Psoas muscle (tissue), 8 donors: ENCODE data around the gene ZNF248. TPM values are rescaled to one million over a fixed set of nuclear protein-coding genes. Genes with fewer than 3 reads are reported as not detected.
"Not testable (repeated sequence)": the region's sequence is repeated elsewhere in the genome, so short reads cannot be mapped to it uniquely, and the experiment has no call there.

Source experiments
- ATAC-seq, 4 donors: fragments of 200-7000 bp; cut with Tn5 transposase; one replicate each; pipeline ENCODE4 v1.9.1; 2020; ENCODE audit warnings: moderate library complexity in 3 of 4, mild to moderate bottlenecking in 2 of 4
- DNase-seq, 2 donors: peaks; one replicate each; pipeline ENCODE4 v3.0.0-alpha.2; 2020
- H3K27ac ChIP-seq: fragments of 200-600 bp; one replicate; pipeline ENCODE4 v1.8.0; 2022
- H3K27me3 ChIP-seq, 3 donors: fragments of 200-600 bp in 1 of 3; one replicate each; pipeline versions ENCODE4 v1.6.1 to v1.8.0; 2013 to 2022; ENCODE audit warnings: low read length in 2 of 3, mild to moderate bottlenecking in 2 of 3, moderate library complexity in 1 of 3; ENCODE audit not compliant: insufficient read depth in 3 of 3
- H3K36me3 ChIP-seq, 2 donors: fragments of 200-600 bp in 1 of 2; one replicate each; pipeline versions ENCODE4 v1.6.1 to v1.8.0; 2013 to 2022; ENCODE audit warnings: low read depth in 1 of 2, mild to moderate bottlenecking in 1 of 2, moderate library complexity in 1 of 2; ENCODE audit not compliant: insufficient read depth in 1 of 2
- H3K4me1 ChIP-seq: fragments of 200-600 bp; one replicate; pipeline ENCODE4 v1.8.0; 2022
- H3K4me3 ChIP-seq: fragments of 200-600 bp; one replicate; pipeline ENCODE4 v1.8.0; 2022; ENCODE audit warnings: mild to moderate bottlenecking
- H3K9me3 ChIP-seq: fragments of 200-600 bp; one replicate; pipeline ENCODE4 v1.8.0; 2022
- WGBS, 3 donors: extraction: QIAGEN DNeasy Blood & Tissue Kit; methylation state at CpG; one replicate each; pipeline versions ENCODE4 v1.1.6 to v1.1.7; 2013; 5-methylcytosine and 5-hydroxymethylcytosine counted together
- intact Hi-C, 2 donors: fragments of 100-400 bp; cut with DNase I; formaldehyde crosslinking; loops; one replicate each; pipeline versions ENCODE4 v1.11.0 to v1.14.2; 2022
- polyA plus RNA-seq, 3 donors: library from polyadenylated mRNA; stranded (reverse); fragments of 200-250 nt; gene quantifications; one replicate each; pipeline ENCODE4 v1.2.3, GENCODE V29; 2013
- total RNA-seq, 4 donors: library from RNA; stranded (reverse); fragmentation: NEBNext Ultra II Directional in 2 of 4; extraction: Animal tissue kit (Norgen Biotek cat#: 25700) in 2 of 4; gene quantifications; one replicate each; pipeline versions ENCODE4 v1.2.1 to v1.2.4, GENCODE V29; 2021 to 2023
- TF ChIP-seq, protein P1 (sequence below): fragments of 200-600 bp; IDR thresholded peaks from one replicate; pipeline ENCODE4 v1.8.0; 2022; ENCODE audit warnings: antibody characterized with exemption
- donor health status: healthy with polysubstance abuse.
- donor health status: DM: no; HTN: no; CAD: no; lungs with moderate emphysema.
- donor health status: Bipolar disorder and iron deficiency.
- donor health status: healthy.
- donor health status: DM: yes; HTN: yes; CAD: no.
- donor health status: DM: no; HTN: no; CAD: no.
- donor health status: DM: no; HTN: no; CAD: no.
- donor health status: DM: yes; HTN: yes; CAD: no.

ZNF248 gene
- total and polyA plus RNA-seq, 7 donors = 2.8 to 12.9 (median 6.9) TPM

DNA sequence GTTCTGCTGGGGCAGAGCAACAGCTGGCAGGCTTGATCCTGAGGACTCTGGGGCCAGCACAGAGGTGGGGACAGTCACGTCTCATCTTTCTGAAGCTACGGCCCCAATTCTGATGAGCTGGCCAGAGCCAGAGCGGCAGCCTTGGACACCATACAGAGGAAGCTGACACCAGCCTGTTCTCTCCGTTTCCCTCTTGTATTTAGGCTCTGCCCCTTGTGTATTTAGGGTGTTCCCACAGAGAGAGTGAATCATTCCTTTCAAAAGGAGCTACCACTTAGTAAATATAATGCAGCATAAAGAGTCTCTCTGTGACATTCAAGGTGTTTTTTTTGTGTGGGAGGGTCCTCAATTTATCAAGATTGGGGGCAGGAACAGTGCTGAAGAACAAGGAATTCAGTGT, 109.2 kb downstream of the ZNF248 start:
- intact Hi-C loops = no loop called here
- Histone ChIP-seq H3K27me3 (no peaks in the 10 kb centered on the region), H3K9me3 (no peaks in the 10 kb centered on the region), H3K36me3 (no peaks in the 10 kb centered on the region), H3K4me3 (no peak overlapping the region), H3K4me1 (no peaks in the 10 kb centered on the region), H3K27ac (no peak overlapping the region)
- WGBS, 3 donors = 27 to 73% (median 39%) methylated on average over 4 of the region's 4 CpGs
- TF ChIP-seq, protein P1, sequence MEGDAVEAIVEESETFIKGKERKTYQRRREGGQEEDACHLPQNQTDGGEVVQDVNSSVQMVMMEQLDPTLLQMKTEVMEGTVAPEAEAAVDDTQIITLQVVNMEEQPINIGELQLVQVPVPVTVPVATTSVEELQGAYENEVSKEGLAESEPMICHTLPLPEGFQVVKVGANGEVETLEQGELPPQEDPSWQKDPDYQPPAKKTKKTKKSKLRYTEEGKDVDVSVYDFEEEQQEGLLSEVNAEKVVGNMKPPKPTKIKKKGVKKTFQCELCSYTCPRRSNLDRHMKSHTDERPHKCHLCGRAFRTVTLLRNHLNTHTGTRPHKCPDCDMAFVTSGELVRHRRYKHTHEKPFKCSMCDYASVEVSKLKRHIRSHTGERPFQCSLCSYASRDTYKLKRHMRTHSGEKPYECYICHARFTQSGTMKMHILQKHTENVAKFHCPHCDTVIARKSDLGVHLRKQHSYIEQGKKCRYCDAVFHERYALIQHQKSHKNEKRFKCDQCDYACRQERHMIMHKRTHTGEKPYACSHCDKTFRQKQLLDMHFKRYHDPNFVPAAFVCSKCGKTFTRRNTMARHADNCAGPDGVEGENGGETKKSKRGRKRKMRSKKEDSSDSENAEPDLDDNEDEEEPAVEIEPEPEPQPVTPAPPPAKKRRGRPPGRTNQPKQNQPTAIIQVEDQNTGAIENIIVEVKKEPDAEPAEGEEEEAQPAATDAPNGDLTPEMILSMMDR = no peak
- no peak for ATAC-seq
- DNase-seq = no peak

- DNase-seq (no peak), ATAC-seq (no peak)
- TF ChIP-seq, protein P1 = no peak
- Histone ChIP-seq H3K4me3 (no peak overlapping the region), H3K27me3 (no peaks in the 10 kb centered on the region), H3K9me3 (no peaks in the 10 kb centered on the region), H3K36me3 (no peaks in the 10 kb centered on the region), H3K4me1 (no peaks in the 10 kb centered on the region), H3K27ac (no peak overlapping the region)
- intact Hi-C loops = no loop called here
- 62 to 80% (median 63%) methylated on average over 5 of the region's 5 CpGs for WGBS, 3 donors
Observed at GRCh38 chr10:37747081-37747480, 110.3 kb downstream of the ZNF248 start.

DNA sequence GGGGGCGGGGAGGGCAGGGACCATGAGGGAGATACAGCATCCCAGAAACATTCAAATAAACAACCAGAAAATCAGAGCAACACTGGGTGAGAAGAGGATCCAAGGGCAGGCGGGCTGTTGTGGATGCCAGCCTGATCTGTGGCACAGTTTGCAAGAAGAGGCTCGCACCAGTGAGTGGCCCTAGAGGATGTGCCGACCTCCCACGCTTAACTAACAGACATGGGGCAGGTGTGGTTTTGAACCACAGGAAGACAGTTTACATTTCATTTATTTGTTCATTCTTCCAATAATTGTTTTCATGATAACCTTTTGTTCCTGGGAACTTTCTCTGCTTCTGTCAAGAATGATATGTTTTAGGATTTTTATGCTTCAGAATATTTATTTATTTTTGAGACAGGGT, 115.6 kb downstream of the ZNF248 start:
- TF ChIP-seq, protein P1 = no peak

GRCh38 chr10:37739181-37739580, 118.2 kb downstream of the ZNF248 start:
- H3K4me1 ChIP-seq = no peaks in the 10 kb centered on the region
- 80 to 82% (median 82%) methylated on average over 3 of the region's 3 CpGs for WGBS, 3 donors
- intact Hi-C loops = no loop called here
- no peak for DNase-seq
- TF ChIP-seq, protein P1 = no peak
- H3K9me3 ChIP-seq = no peaks in the 10 kb centered on the region
- no peak for ATAC-seq
- no peak overlapping the region for H3K4me3 ChIP-seq
- H3K27me3 ChIP-seq = no peaks in the 10 kb centered on the region
- H3K27ac ChIP-seq = no peak overlapping the region
- H3K36me3 ChIP-seq = no peaks in the 10 kb centered on the region

More for the DNA sequence above, 115.6 kb downstream of the ZNF248 start:
- no peak overlapping the region for H3K27ac ChIP-seq
- no peaks in the 10 kb centered on the region for H3K36me3 ChIP-seq
- no peaks in the 10 kb centered on the region for H3K4me1 ChIP-seq
- ATAC-seq (no peak), DNase-seq (no peak)
- H3K9me3 ChIP-seq = no peaks in the 10 kb centered on the region
- 60 to 75% (median 72%) methylated on average over 5 of the region's 5 CpGs for whole genome bisulfite sequencing, 3 donors
- H3K27me3 ChIP-seq = no peaks in the 10 kb centered on the region
- no peak overlapping the region for H3K4me3 ChIP-seq
- intact Hi-C loops = no loop called here

DNA sequence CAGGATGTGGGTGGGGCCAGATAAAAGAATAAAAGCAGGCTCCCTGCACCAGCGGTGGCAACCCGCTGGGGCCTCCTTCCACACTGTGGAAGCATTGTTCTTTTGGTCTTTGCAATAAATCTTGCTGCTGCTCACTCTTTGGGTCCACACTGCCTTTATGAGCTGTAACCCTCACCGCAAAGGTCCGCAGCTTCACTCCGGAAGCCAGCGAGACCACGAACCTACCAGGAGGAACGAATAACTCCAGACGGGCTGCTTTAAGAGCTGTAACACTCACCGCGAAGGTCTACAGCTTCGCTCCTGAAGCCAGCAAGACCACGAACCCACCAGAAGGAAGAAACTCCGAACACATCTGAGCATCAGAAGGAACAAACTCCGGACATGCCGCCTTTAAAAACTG, 119.2 kb downstream of the ZNF248 start:
- H3K4me3 ChIP-seq, intact Hi-C loops, H3K27ac ChIP-seq, DNase-seq, H3K27me3 ChIP-seq, H3K4me1 ChIP-seq, H3K36me3 ChIP-seq, H3K9me3 ChIP-seq, ATAC-seq: not testable (repeated sequence)
- WGBS, 3 donors = 89 to 92% (median 90%) methylated on average over 16 of the region's 16 CpGs
